Measurements from ENCODE around the gene KCNJ16. TPM values are rescaled to one million over a fixed set of nuclear protein-coding genes. Genes with fewer than 3 reads are reported as not detected.

Gene KCNJ16
- total and polyA plus RNA-seq, 9 of the 15 experiments (the other 6 are each of a cell fraction or from before 2014, with no cell fraction given), result 0.01 to 0.75 (median 0.07) TPM; not detected in 4

DNA sequence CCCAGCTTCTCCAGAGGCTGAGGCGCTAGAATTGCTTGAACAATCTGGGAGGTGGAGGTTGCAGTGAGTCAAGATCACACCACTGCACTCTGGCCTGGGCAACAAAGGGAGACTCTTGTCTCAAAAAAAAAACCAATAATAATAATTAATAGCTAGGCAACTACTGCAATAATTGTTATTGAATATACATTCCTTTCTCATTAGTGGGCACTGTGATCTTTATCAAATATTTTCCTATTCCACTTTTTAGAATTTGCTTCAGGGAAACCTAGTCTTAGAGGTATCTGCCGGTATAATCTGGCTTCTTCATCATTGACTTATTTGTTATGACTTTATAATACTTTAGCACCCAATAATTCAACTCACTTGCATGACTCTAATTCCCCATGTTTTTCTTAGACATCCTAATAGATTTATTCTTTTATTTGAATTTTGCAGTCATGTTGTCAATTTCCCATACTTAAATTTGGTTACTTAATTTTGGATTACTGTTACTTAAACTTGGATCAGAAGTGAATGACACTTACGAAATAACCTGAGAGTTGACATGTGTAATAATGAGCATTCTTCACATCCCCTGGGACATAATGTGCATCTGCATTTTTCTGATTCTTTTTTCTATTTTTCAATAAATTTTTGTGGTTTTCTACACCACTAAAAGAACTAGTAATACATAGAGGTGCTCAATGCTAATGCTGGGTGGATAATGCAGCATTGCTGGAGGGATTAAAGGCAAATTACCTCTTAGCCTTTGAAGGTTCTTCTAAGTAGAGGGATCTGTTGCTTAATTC, 25.0 kb upstream of the KCNJ16 start:
- no peak overlapping the region for H3K4me3 ChIP-seq
- ATAC-seq, result no peak
- H3K9me1 ChIP-seq (ENCODE audit: control insufficient read depth, insufficient read depth, low read length), result no peaks in the 10 kb centered on the region
- intact Hi-C loops (cut with micrococcal nuclease), result no loop called here
- H2AFZ ChIP-seq (ENCODE audit: low read depth, low read length), result no peak overlapping the region
- no peaks in the 10 kb centered on the region for H3K9me3 ChIP-seq (replicated peaks; ENCODE audit: control insufficient read depth, insufficient read depth, low read depth, low read length)
- H3K79me2 ChIP-seq (ENCODE audit: control insufficient read depth, insufficient read depth, low read length), result no peaks in the 10 kb centered on the region
- 35% methylated on average over 3 of the region's 3 CpGs for WGBS (ENCODE audit: insufficient coverage, low coverage, missing lambda C conversion rate)
- ChIA-PET CTCF (ENCODE audit: low intra/inter-chr PET ratio) (no interaction called here), POLR2A (interaction anchor here (1.4 kb wide), 1 partner anchor 20 kb away, joined by 5 read pairs; no protein-coding TSS in a partner anchor)
- no peak overlapping the region for H3K27ac ChIP-seq (ENCODE audit: extremely low read depth, low read depth, low read length)
- FAIRE-seq, result no peak
- DNase-seq (ENCODE audit: extremely low read depth in 1 of 4, low spot score in 3 of 4), result no peak
- in situ Hi-C loops (cut with MboI), result no loop called here
- H3K4me2 ChIP-seq (ENCODE audit: insufficient read depth, low read length), result no peak overlapping the region
- no peak overlapping the region for H3K9ac ChIP-seq (ENCODE audit: insufficient read depth in 1 of 2, low read depth in 2 of 2, low read length in 2 of 2)
- no peaks in the 10 kb centered on the region for H3K4me1 ChIP-seq (replicated peaks in 1 of 2; ENCODE audit: control insufficient read depth in 2 of 2, insufficient read depth in 2 of 2, low read length in 2 of 2)
- BruUV-seq (replicated peaks), result no TSS peak
- H3K27me3 ChIP-seq (ENCODE audit: control insufficient read depth in 2 of 2, insufficient read depth in 2 of 2, low read length in 2 of 2), result no peaks in the 10 kb centered on the region
- H3K36me3 ChIP-seq (ENCODE audit: control insufficient read depth, insufficient read depth, low read length), result peaks cover 2% of the 10 kb centered on the region; the same call in 2 of the 3 replicates
- no peaks in the 10 kb centered on the region for H4K20me1 ChIP-seq (replicated peaks; ENCODE audit: control insufficient read depth, insufficient read depth, low read length)
- TF ChIP-seq, protein P1, sequence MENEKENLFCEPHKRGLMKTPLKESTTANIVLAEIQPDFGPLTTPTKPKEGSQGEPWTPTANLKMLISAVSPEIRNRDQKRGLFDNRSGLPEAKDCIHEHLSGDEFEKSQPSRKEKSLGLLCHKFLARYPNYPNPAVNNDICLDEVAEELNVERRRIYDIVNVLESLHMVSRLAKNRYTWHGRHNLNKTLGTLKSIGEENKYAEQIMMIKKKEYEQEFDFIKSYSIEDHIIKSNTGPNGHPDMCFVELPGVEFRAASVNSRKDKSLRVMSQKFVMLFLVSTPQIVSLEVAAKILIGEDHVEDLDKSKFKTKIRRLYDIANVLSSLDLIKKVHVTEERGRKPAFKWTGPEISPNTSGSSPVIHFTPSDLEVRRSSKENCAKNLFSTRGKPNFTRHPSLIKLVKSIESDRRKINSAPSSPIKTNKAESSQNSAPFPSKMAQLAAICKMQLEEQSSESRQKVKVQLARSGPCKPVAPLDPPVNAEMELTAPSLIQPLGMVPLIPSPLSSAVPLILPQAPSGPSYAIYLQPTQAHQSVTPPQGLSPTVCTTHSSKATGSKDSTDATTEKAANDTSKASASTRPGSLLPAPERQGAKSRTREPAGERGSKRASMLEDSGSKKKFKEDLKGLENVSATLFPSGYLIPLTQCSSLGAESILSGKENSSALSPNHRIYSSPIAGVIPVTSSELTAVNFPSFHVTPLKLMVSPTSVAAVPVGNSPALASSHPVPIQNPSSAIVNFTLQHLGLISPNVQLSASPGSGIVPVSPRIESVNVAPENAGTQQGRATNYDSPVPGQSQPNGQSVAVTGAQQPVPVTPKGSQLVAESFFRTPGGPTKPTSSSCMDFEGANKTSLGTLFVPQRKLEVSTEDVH (IDR thresholded peaks at IDR 0.05; ENCODE audit: low read depth, partially characterized antibody), result no peak
- no peak for TF ChIP-seq C11orf30 (IDR thresholded peaks at IDR 0.05; ENCODE audit: low read depth)
- TF ChIP-seq ZNF830 (CRISPR knock-in tag; IDR thresholded peaks at IDR 0.05), result no peak
- no peak for TF ChIP-seq RHOXF2B (CRISPR knock-in tag; conservative IDR thresholded peaks at IDR 0.05)
- no peak for TF ChIP-seq ETV6 (IDR thresholded peaks at IDR 0.05; ENCODE audit: borderline replicate concordance in 1 of 2, low read depth in 2 of 2, low read length in 1 of 2)
- TF ChIP-seq ETV6 (CRISPR knock-in tag; IDR thresholded peaks at IDR 0.05; ENCODE audit: borderline replicate concordance), result no peak
- no peak for TF ChIP-seq ZNF212 (CRISPR knock-in tag; IDR thresholded peaks at IDR 0.05)
- TF ChIP-seq TEAD4 (IDR thresholded peaks at IDR 0.05; ENCODE audit: low read length), result no peak
- no peak for TF ChIP-seq TEAD4 (CRISPR knock-in tag; IDR thresholded peaks at IDR 0.05; ENCODE audit: borderline replicate concordance)
- no peak for TF ChIP-seq NBN (IDR thresholded peaks at IDR 0.05; ENCODE audit: low read depth)
- TF ChIP-seq, protein P2, sequence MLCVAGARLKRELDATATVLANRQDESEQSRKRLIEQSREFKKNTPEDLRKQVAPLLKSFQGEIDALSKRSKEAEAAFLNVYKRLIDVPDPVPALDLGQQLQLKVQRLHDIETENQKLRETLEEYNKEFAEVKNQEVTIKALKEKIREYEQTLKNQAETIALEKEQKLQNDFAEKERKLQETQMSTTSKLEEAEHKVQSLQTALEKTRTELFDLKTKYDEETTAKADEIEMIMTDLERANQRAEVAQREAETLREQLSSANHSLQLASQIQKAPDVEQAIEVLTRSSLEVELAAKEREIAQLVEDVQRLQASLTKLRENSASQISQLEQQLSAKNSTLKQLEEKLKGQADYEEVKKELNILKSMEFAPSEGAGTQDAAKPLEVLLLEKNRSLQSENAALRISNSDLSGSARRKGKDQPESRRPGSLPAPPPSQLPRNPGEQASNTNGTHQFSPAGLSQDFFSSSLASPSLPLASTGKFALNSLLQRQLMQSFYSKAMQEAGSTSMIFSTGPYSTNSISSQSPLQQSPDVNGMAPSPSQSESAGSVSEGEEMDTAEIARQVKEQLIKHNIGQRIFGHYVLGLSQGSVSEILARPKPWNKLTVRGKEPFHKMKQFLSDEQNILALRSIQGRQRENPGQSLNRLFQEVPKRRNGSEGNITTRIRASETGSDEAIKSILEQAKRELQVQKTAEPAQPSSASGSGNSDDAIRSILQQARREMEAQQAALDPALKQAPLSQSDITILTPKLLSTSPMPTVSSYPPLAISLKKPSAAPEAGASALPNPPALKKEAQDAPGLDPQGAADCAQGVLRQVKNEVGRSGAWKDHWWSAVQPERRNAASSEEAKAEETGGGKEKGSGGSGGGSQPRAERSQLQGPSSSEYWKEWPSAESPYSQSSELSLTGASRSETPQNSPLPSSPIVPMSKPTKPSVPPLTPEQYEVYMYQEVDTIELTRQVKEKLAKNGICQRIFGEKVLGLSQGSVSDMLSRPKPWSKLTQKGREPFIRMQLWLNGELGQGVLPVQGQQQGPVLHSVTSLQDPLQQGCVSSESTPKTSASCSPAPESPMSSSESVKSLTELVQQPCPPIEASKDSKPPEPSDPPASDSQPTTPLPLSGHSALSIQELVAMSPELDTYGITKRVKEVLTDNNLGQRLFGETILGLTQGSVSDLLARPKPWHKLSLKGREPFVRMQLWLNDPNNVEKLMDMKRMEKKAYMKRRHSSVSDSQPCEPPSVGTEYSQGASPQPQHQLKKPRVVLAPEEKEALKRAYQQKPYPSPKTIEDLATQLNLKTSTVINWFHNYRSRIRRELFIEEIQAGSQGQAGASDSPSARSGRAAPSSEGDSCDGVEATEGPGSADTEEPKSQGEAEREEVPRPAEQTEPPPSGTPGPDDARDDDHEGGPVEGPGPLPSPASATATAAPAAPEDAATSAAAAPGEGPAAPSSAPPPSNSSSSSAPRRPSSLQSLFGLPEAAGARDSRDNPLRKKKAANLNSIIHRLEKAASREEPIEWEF (CRISPR knock-in tag; IDR thresholded peaks at IDR 0.05), result no peak
- TF ChIP-seq, protein P3, sequence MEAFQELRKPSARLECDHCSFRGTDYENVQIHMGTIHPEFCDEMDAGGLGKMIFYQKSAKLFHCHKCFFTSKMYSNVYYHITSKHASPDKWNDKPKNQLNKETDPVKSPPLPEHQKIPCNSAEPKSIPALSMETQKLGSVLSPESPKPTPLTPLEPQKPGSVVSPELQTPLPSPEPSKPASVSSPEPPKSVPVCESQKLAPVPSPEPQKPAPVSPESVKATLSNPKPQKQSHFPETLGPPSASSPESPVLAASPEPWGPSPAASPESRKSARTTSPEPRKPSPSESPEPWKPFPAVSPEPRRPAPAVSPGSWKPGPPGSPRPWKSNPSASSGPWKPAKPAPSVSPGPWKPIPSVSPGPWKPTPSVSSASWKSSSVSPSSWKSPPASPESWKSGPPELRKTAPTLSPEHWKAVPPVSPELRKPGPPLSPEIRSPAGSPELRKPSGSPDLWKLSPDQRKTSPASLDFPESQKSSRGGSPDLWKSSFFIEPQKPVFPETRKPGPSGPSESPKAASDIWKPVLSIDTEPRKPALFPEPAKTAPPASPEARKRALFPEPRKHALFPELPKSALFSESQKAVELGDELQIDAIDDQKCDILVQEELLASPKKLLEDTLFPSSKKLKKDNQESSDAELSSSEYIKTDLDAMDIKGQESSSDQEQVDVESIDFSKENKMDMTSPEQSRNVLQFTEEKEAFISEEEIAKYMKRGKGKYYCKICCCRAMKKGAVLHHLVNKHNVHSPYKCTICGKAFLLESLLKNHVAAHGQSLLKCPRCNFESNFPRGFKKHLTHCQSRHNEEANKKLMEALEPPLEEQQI (IDR thresholded peaks at IDR 0.05), result no peak
